ENCODE measurements around the gene SRPK2.

Gene SRPK2

GRCh38 chr7:105323366-105323765 lies 65.4 kb downstream of the SRPK2 start:
- ChIA-PET POLR2A (no interaction called here), CTCF (no interaction called here)
- TF ChIP-seq LEF1 (IDR thresholded peaks at IDR 0.05; ENCODE audit: borderline replicate concordance), result no peak
- no peak for TF ChIP-seq SP1 (IDR thresholded peaks at IDR 0.05)
- no peak for TF ChIP-seq ELF4 (IDR thresholded peaks at IDR 0.05)
- no peak for TF ChIP-seq HDGF (IDR thresholded peaks at IDR 0.05; ENCODE audit: borderline replicate concordance)
- TF ChIP-seq FOXK2 (IDR thresholded peaks at IDR 0.05), result no peak
- TF ChIP-seq L3MBTL2 (conservative IDR thresholded peaks at IDR 0.05), result no peak
- no peak for TF ChIP-seq FOXM1 (IDR thresholded peaks at IDR 0.05; ENCODE audit: borderline replicate concordance)
- no peak for TF ChIP-seq CTBP1 (IDR thresholded peaks at IDR 0.05; ENCODE audit: borderline replicate concordance)
- no peak for TF ChIP-seq SUZ12 (IDR thresholded peaks at IDR 0.05)
- no peak for DNase-seq (ENCODE audit: extremely low spot score)

- ChIA-PET POLR2A (no interaction called here), CTCF (no interaction called here)
- DNase-seq (ENCODE audit: extremely low spot score), result no peak
Observed at GRCh38 chr7:105322655-105323277, 66.0 kb downstream of the SRPK2 start.

GRCh38 chr7:105321754-105322455 lies 66.8 kb downstream of the SRPK2 start:
- ChIA-PET POLR2A (no interaction called here), CTCF (no interaction called here)
- DNase-seq (ENCODE audit: extremely low spot score), result no peak
- TF ChIP-seq FOXA1 (IDR thresholded peaks at IDR 0.05) (no peak), BHLHE40 (IDR thresholded peaks at IDR 0.05; ENCODE audit: borderline replicate concordance) (no peak), SP1 (IDR thresholded peaks at IDR 0.05) (no peak), TARDBP (IDR thresholded peaks at IDR 0.05) (no peak), ARNT (IDR thresholded peaks at IDR 0.05) (no peak), NFRKB (IDR thresholded peaks at IDR 0.05) (no peak), FOXK2 (IDR thresholded peaks at IDR 0.05) (no peak), CTBP1 (IDR thresholded peaks at IDR 0.05; ENCODE audit: borderline replicate concordance) (no peak), HDGF (IDR thresholded peaks at IDR 0.05; ENCODE audit: borderline replicate concordance) (no peak), SUZ12 (IDR thresholded peaks at IDR 0.05) (no peak), ELF4 (IDR thresholded peaks at IDR 0.05) (no peak), PKNOX1 (IDR thresholded peaks at IDR 0.05) (no peak)

More at GRCh38 chr7:105322655-105323277, 66.0 kb downstream of the SRPK2 start:
- no peak for TF ChIP-seq ZNF384 (IDR thresholded peaks at IDR 0.05)
- TF ChIP-seq LEF1 (IDR thresholded peaks at IDR 0.05; ENCODE audit: borderline replicate concordance), result no peak
- TF ChIP-seq HDGF (IDR thresholded peaks at IDR 0.05; ENCODE audit: borderline replicate concordance), result no peak

- ChIA-PET POLR2A (no interaction called here), CTCF (interaction anchor here (0.5 kb wide), 1 partner anchor 123 kb away, joined by 3 read pairs; no protein-coding TSS in a partner anchor)
- TF ChIP-seq L3MBTL2 (conservative IDR thresholded peaks at IDR 0.05) (no peak), CTBP1 (IDR thresholded peaks at IDR 0.05; ENCODE audit: borderline replicate concordance) (no peak)
- no peak for DNase-seq (ENCODE audit: extremely low spot score)
Observed at GRCh38 chr7:105320896-105321295, 67.8 kb downstream of the SRPK2 start.

- DNase-seq (ENCODE audit: extremely low spot score), result no peak
- ChIA-PET CTCF (no interaction called here), POLR2A (no interaction called here)
Observed at GRCh38 chr7:105319578-105319977, 69.1 kb downstream of the SRPK2 start.

GRCh38 chr7:105316578-105317344 lies 72.0 kb downstream of the SRPK2 start:
- POLR2A ChIA-PET, result interaction anchor here (1.3 kb wide), 1 partner anchor 42 kb away, joined by 4 read pairs; no protein-coding TSS in a partner anchor
- CTCF ChIA-PET, result no interaction called here
- no peak for DNase-seq (ENCODE audit: extremely low spot score)
- TF ChIP-seq LEF1 (IDR thresholded peaks at IDR 0.05; ENCODE audit: borderline replicate concordance), result no peak
- TF ChIP-seq L3MBTL2 (conservative IDR thresholded peaks at IDR 0.05), result 0 out of 2 replicates have a peak, but pooled peaks have one; percentile 18

More at GRCh38 chr7:105319578-105319977, 69.1 kb downstream of the SRPK2 start:
- TF ChIP-seq NFRKB (IDR thresholded peaks at IDR 0.05) (no peak), ZNF384 (IDR thresholded peaks at IDR 0.05) (0 out of 2 replicates have a peak, but pooled peaks have one; percentile 26)

GRCh38 chr7:105315357-105315756 lies 73.4 kb downstream of the SRPK2 start:
- CTCF ChIA-PET, result interaction anchor here (0.6 kb wide), 1 partner anchor 83 kb away, joined by 8 read pairs; no protein-coding TSS in a partner anchor

More at GRCh38 chr7:105315357-105315756, 73.4 kb downstream of the SRPK2 start:
- TF ChIP-seq ZNF384 (IDR thresholded peaks at IDR 0.05) (no peak), L3MBTL2 (conservative IDR thresholded peaks at IDR 0.05) (no peak), HDGF (IDR thresholded peaks at IDR 0.05; ENCODE audit: borderline replicate concordance) (no peak)
- DNase-seq (ENCODE audit: extremely low spot score), result no peak
- POLR2A ChIA-PET, result no interaction called here

Measured in HEK293T (cell line).